Activated T-cell treated with anti-CD3 and anti-CD28 coated beads, Interleukin-2, amount 50 U/mL, for 24 hours (primary cell): ENCODE data around the gene PIK3R3.

Source experiments
- DNase-seq: peaks from one replicate; pipeline ENCODE4 v3.0.0-alpha.2; 2020
- H3K27ac Mint-ChIP-seq: 2 replicates; pipeline ENCODE4 v1.8.0; 2020; ENCODE audit warnings: mild to moderate bottlenecking, mixed read lengths
- H3K27me3 Mint-ChIP-seq: 2 replicates; pipeline ENCODE4 v1.8.0; 2020; ENCODE audit warnings: mixed read lengths
- H3K36me3 Mint-ChIP-seq: 2 replicates; pipeline ENCODE4 v1.8.0; 2020; ENCODE audit warnings: low read depth, mixed read lengths
- H3K4me1 Mint-ChIP-seq: 2 replicates; pipeline ENCODE4 v1.8.0; 2020; ENCODE audit warnings: low read depth, mixed read lengths
- H3K4me3 Mint-ChIP-seq: 2 replicates; pipeline ENCODE4 v1.8.0; 2020; ENCODE audit warnings: mild to moderate bottlenecking, moderate library complexity, mixed read lengths
- H3K9me3 Mint-ChIP-seq: 2 replicates; pipeline ENCODE4 v1.8.0; 2020; ENCODE audit warnings: mixed read lengths

Gene PIK3R3

DNA sequence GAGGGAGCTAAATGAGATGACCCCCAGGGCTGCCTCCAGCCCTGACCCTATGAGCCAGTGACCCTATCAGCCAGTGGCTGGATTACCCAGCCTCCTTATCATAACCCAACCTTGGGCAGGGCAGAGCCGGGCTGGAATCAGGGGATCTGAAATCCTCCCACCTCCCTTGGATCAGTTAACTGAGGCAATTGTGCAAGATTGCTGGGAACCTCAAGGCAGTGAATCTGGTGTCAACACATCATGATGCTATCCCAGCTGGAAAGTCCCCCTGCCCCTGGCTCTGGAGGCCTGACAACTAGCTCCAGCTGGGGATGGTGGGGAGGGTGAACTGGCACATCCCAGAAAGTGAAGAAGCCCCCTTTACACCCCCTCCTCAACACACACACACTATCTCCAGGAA is 36.0 kb upstream of the PIK3R3 start:
- no peak overlapping the region for H3K4me3 Mint-ChIP-seq
- H3K36me3 Mint-ChIP-seq: no peaks in the 10 kb centered on the region
- H3K9me3 Mint-ChIP-seq: no peaks in the 10 kb centered on the region
- peaks cover 16% of the 10 kb centered on the region for H3K4me1 Mint-ChIP-seq
- no peak for DNase-seq
- H3K27me3 Mint-ChIP-seq: peaks cover 8% of the 10 kb centered on the region
- H3K27ac Mint-ChIP-seq: no peak overlapping the region

DNA sequence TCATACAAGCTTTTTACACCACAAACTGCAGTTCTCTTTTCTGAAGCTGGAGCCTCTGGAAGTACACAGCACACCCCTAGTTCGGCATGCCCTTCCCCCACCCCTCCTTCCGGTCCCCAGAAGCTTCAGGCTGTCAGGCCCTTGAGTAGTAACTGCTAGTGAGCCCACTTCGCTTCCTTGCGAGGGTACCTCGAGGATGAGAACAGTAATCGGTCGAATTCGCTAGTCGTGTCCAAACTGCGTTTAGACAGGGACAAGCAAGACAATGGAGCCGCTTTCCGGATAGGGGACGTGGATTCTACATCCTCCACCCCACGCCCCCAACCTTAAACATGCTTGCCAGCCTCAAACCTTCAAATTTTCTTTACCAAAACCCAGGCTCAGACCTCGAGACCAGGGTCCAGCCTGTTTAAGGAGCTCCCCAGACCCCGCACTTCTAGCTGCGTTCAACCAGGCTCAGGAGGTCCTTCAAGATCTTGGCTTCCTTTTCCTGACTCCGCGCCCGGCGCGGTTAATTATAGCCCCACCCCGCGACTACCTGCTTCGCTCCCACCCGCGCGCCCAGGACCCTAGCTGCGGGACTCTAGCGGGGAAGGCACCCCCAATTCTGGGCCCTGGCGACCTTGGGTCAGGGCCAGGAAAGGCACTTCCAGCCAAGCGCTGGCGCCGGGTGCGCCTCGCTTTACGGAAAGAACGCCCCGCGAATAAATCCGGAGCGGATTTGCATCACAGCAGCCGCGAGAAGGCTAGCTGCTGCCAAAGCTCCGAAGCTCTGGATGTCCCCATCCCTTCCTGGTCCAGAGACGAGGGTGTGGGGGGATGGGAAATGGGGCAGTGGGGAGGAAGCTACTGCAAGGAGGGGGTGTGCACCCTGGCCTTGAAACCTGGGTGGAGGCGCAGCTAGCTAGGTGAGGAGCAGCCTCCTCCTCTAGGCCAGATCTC is 34.4 kb upstream of the PIK3R3 start:
- H3K27ac Mint-ChIP-seq: peak overlapping the region; percentile 86
- peak overlapping the region; percentile 74 for H3K4me3 Mint-ChIP-seq
- H3K36me3 Mint-ChIP-seq: no peaks in the 10 kb centered on the region
- no peaks in the 10 kb centered on the region for H3K9me3 Mint-ChIP-seq
- DNase-seq: peak; percentile 72
- H3K4me1 Mint-ChIP-seq: peaks cover 16% of the 10 kb centered on the region
- H3K27me3 Mint-ChIP-seq: peaks cover 5% of the 10 kb centered on the region

GRCh38 chr1:46160212-46160611 is 27.8 kb upstream of the PIK3R3 start:
- Mint-ChIP-seq H3K27ac (no peak overlapping the region), H3K4me3 (no peak overlapping the region), H3K4me1 (no peaks in the 10 kb centered on the region), H3K9me3 (no peaks in the 10 kb centered on the region), H3K36me3 (no peaks in the 10 kb centered on the region), H3K27me3 (no peaks in the 10 kb centered on the region)
- no peak for DNase-seq

DNA sequence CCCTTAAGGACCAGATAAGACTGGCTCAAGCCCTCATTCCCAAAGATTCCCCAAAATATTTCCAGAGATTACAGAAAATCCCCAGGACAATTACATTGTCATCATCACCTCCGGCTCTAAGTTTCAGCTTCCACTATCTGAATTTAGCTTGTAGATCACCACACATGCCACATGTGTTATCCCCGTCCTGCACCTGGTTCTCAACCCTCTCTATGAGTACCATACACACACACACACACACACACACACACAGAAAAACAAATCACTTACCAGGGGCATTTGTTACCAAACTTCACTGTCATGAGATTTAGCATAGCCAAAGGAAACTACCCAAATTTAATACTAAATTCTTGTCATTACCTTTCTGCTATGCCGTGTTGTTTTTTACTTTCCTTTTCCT is 27.1 kb upstream of the PIK3R3 start:
- Mint-ChIP-seq H3K9me3 (no peaks in the 10 kb centered on the region), H3K4me3 (no peak overlapping the region), H3K27me3 (no peaks in the 10 kb centered on the region), H3K36me3 (no peaks in the 10 kb centered on the region), H3K27ac (no peak overlapping the region), H3K4me1 (no peaks in the 10 kb centered on the region)
- no peak for DNase-seq

DNA sequence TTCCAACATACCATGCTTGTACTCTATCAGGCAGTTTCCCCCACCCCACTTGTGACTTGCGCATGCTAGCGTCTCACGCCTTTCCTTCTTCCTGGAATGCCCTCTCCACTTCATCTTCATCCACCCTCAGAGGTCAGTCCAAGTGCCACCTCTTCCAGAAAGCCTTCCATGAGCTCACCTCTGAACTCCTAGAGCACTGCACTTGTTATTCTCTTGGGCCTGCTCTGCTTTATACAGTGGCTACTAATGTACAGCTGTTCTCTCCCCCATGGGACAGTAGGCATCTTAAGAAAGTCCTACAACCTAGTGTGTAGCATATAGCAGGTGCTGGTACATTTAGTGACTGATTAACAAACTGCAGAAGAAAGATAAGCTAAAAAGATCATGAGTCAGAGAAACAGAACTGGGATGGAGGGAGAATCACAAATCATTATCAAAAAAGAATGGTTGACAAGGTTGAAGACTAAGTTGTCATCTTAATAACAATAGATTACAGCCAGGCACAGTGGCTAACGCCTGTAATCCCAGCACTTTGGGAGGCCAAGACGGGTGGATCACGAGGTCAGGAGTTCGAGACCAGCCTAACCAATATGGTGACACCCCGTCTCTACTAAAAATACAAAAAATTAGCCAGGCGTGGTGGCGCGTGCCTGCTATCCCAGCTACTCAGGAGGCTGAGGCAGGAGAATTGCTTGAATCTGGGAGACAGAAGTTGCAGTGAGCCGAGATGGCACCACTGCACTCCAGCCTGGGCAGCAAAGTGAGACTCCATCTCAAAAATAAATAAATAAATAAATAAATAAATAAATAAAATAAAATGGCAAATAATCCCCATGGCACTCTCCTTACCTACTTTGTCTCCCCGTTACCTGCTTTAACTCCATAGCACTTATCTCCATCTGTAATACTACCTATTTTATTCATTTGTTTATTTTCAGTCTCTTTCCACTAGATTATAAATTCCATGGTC is 26.2 kb upstream of the PIK3R3 start:
- no peaks in the 10 kb centered on the region for H3K9me3 Mint-ChIP-seq
- no peaks in the 10 kb centered on the region for H3K27me3 Mint-ChIP-seq
- H3K4me1 Mint-ChIP-seq: no peaks in the 10 kb centered on the region
- H3K27ac Mint-ChIP-seq: no peak overlapping the region
- DNase-seq: no peak
- no peak overlapping the region for H3K4me3 Mint-ChIP-seq
- H3K36me3 Mint-ChIP-seq: no peaks in the 10 kb centered on the region

DNA sequence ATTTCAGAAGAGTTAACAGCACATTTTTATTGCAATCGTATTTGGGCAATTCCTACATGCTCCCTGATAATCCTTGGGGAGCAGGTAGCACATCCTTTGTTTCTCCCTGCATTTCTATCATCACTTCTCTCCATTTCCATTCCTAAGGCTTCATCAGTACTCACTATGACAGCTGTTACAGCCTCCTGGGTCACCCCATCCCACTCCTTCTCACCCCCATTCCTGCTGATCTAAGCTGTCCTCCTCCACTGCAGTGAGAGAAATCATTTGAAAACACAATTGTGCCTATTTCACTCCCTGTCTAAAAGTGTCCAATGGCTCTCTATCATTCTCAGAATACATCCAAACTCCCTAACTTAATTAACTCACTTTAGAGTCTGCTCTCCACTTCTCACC is 25.5 kb upstream of the PIK3R3 start:
- Mint-ChIP-seq H3K36me3 (no peaks in the 10 kb centered on the region), H3K9me3 (no peaks in the 10 kb centered on the region), H3K4me3 (no peak overlapping the region), H3K27ac (no peak overlapping the region), H3K27me3 (no peaks in the 10 kb centered on the region), H3K4me1 (no peaks in the 10 kb centered on the region)
- no peak for DNase-seq

DNA sequence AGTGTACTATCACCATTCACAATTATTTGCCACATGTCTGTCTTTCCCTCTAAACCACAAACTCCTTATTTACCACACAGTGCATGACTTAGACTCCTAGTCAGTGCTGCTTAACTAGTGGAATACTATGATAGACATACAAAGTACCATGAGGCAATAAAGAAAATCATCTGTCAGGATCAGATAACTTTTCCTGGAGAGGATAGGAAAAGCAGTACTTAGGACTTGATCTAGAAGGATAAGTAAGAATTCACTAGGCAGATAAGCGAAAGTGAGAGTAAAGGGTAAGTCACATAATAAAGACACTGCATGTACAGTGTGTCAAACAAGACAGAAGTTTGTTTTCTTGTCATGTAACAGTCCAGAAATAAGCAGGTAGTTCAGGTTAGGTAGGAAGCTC is 21.3 kb upstream of the PIK3R3 start:
- DNase-seq: no peak
- Mint-ChIP-seq H3K27me3 (no peaks in the 10 kb centered on the region), H3K4me1 (no peaks in the 10 kb centered on the region), H3K36me3 (no peaks in the 10 kb centered on the region), H3K9me3 (no peaks in the 10 kb centered on the region), H3K4me3 (no peak overlapping the region), H3K27ac (no peak overlapping the region)

DNA sequence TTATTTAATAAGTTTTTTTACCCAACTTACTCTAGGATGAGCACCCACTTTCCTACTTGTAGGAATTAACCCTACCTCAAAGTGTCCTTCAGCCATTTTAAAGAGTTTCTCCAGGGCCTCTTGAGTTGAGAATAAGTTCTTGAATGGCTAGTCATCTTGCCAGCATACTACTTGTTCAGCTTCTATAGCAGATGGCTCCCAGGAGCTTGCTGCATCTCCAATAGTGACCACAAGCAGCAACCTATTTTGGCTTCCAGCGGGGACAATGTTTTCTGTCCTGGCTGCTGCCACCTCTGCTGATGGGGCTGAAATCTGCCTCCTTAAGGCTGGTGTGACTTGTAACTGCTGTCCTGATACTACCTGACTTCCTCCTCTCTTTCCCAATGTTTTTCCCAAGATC is 20.8 kb upstream of the PIK3R3 start:
- no peak for DNase-seq
- Mint-ChIP-seq H3K9me3 (no peaks in the 10 kb centered on the region), H3K4me3 (no peak overlapping the region), H3K27me3 (no peaks in the 10 kb centered on the region), H3K27ac (no peak overlapping the region), H3K36me3 (no peaks in the 10 kb centered on the region), H3K4me1 (no peaks in the 10 kb centered on the region)

DNA sequence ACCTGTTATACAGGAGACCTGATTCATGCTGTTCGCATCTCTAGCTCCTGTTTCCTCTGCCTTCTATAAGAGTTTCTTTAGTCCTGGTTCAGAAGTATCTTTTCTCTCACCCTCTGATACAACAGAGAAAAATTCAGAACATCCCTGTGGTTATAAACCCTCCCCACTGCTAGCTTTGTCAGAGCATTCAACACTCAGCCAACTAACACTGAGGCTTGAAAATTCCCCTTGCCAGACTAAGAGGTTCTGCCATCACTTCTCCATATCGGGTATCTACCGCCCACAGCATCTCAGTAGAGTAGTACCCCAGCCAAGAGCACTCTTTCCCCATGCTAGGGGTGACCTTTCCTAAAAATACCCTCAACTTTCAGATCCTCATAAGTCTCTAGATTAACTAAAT is 19.6 kb upstream of the PIK3R3 start:
- H3K27me3 Mint-ChIP-seq: no peaks in the 10 kb centered on the region
- no peak overlapping the region for H3K4me3 Mint-ChIP-seq
- no peaks in the 10 kb centered on the region for H3K9me3 Mint-ChIP-seq
- H3K36me3 Mint-ChIP-seq: no peaks in the 10 kb centered on the region
- H3K4me1 Mint-ChIP-seq: no peaks in the 10 kb centered on the region
- no peak for DNase-seq
- H3K27ac Mint-ChIP-seq: no peak overlapping the region

GRCh38 chr1:46150085-46150484 is 17.7 kb upstream of the PIK3R3 start:
- Mint-ChIP-seq H3K4me1 (no peaks in the 10 kb centered on the region), H3K9me3 (no peaks in the 10 kb centered on the region), H3K27ac (no peak overlapping the region), H3K36me3 (no peaks in the 10 kb centered on the region), H3K27me3 (no peaks in the 10 kb centered on the region), H3K4me3 (no peak overlapping the region)
- DNase-seq: no peak

DNA sequence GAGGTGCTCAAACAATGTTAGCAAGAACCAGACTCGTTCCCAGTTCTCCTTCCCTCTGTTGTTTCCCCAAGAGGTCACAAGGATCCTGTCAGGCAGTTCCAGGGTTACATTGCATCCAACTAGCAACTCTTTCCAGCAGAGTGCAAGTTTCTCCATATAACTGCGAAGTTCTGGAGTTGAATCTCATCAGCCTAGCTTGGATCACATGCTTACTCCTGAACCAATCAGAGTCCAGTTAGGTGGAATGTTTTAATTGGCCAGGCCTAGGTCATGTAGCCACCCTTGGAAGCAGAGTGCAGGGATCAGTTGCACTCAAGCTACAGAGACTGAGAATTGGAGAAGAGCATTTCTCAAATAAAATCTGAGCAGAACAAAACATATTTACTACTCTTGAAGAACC is 15.9 kb upstream of the PIK3R3 start:
- Mint-ChIP-seq H3K4me3 (no peak overlapping the region), H3K27ac (no peak overlapping the region), H3K9me3 (no peaks in the 10 kb centered on the region), H3K27me3 (no peaks in the 10 kb centered on the region), H3K36me3 (no peaks in the 10 kb centered on the region), H3K4me1 (no peaks in the 10 kb centered on the region)
- no peak for DNase-seq

- DNase-seq: no peak
- Mint-ChIP-seq H3K27me3 (peaks cover 39% of the 10 kb centered on the region), H3K36me3 (no peaks in the 10 kb centered on the region), H3K27ac (no peak overlapping the region), H3K9me3 (no peaks in the 10 kb centered on the region), H3K4me3 (no peak overlapping the region), H3K4me1 (peaks cover 17% of the 10 kb centered on the region)
These were observed 5.5 kb upstream of the PIK3R3 start for GRCh38 chr1:46137916-46138315.

DNA sequence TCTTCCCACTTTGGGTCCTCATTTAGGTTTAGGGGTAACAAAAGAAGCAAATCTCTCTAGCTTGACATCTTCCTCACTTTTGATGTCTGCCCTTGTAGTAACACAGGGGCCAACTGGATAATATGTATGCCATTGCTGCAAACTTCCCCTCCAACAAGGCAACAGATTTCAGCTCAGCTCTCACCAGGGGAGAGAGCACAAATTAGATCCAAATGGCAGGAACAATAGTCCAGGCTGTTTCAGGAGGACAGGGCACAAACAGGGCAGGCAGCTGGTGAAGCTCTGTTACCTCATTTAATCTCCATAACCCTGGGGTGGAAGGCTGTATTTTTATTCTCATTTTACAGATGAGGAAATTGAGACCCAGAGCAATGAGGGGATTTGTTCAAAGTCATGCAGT is 4.3 kb upstream of the PIK3R3 start:
- H3K27me3 Mint-ChIP-seq: peaks cover 47% of the 10 kb centered on the region
- peaks cover 26% of the 10 kb centered on the region for H3K4me1 Mint-ChIP-seq
- no peak for DNase-seq
- H3K9me3 Mint-ChIP-seq: no peaks in the 10 kb centered on the region
- H3K4me3 Mint-ChIP-seq: no peak overlapping the region
- H3K27ac Mint-ChIP-seq: no peak overlapping the region
- H3K36me3 Mint-ChIP-seq: peaks cover 2% of the 10 kb centered on the region

DNA sequence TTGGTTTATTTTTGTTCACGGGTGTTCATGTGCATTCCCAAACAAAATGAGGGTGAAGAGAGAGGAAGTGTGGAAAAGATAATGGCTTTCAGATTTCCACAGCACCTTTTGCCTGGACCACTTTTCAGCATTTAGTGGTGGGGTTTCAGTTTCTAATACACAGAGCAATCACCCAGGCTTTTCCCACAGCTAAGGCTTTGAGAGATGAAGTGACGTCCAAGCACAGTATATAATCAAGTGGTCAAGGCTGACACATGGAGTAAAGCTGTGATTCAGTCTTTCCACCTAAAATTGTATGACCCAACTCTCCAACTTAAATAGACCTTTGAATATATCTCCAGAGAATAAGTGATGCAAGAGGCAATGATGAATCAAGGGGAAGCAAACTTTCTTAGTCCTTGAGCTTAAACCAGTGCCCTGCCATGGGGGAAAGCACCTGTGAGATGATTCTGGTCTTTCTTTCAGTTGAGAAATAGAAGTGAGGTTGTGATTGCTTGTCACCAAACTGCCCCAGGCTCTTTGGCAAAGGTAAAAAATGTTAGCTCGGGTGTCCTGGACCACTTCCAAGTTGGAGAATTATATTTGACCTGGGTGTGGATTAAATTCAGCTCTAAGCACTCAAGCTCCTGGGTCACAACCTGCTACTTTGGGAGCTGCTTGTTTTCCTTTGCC is 2.4 kb upstream of the PIK3R3 start:
- H3K27ac Mint-ChIP-seq: no peak overlapping the region
- H3K27me3 Mint-ChIP-seq: peaks cover 59% of the 10 kb centered on the region
- peaks cover 35% of the 10 kb centered on the region for H3K4me1 Mint-ChIP-seq
- no peak overlapping the region for H3K4me3 Mint-ChIP-seq
- no peaks in the 10 kb centered on the region for H3K9me3 Mint-ChIP-seq
- no peak for DNase-seq
- H3K36me3 Mint-ChIP-seq: peaks cover 2% of the 10 kb centered on the region
